HG03439 (cell line): ENCODE measurements around the gene CAPN1.
"Not testable (repeated sequence)": the region's sequence is repeated elsewhere in the genome, so short reads cannot be mapped to it uniquely, and the experiment has no call there.

ENCODE experiments used
- ATAC-seq: cut with Tn5 transposase; IDR thresholded peaks from one replicate; pipeline ENCODE4 v1.9.1; 2021; ENCODE audit warnings: mild to moderate bottlenecking, moderate library complexity; ENCODE audit not compliant: unreplicated experiment

CAPN1 gene

DNA sequence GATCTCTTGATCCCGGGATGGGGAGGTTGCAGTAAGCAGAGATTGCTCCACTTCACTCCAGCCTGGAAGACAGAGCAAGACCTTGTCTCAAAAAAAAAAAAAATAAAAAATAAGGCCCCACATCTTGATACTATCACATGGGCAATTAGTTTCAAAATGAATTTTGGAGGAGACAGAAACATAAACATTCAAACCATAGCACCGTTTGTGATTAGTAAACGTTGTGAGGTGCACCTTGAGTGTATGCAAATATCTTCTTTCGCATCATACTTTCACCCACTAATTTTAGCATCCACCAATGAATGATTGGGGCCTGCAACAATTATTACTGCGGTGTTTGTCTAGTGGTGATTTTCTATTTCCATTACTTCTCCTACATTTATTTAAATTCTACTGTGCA lies 22.7 kb upstream of the CAPN1 start:
- ATAC-seq = peak; percentile 89

DNA sequence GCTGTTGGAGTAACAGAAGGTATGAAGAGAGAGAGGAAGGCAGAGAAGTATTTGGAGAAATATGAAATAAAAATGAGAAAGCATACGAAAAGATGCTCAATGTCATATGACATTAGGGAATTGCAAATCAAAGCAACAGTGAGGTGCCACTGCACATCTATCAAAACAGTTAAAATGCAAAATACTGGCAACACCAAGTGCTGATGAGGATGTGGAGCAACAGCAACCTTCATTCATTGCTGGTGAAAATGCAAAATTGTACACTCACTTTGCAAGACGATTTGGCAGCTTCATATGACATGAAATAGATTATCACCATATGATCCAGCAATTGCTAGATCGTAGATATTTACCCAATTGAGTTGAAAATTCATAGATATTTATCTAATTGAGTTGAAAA lies 21.1 kb upstream of the CAPN1 start:
- ATAC-seq = no peak

DNA sequence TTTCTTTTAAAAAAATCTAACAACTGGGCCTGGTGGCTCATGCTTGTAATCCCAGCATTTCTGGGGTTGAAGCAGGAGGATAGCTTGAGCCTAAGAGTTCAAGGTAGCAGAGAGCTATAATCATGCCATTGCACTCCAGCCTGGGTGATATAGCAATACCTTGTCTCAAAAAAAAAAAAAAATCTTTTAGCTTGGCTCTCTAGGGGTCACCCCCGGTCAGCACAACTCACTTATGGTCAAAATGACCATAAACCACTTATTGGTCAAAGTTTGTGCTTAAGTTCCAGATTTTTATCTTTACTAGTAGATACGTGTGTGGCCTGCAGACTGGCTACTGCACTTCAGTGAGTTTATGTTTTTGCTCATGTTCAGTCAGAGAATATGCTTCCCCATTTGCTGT lies 18.0 kb upstream of the CAPN1 start:
- ATAC-seq = no peak

DNA sequence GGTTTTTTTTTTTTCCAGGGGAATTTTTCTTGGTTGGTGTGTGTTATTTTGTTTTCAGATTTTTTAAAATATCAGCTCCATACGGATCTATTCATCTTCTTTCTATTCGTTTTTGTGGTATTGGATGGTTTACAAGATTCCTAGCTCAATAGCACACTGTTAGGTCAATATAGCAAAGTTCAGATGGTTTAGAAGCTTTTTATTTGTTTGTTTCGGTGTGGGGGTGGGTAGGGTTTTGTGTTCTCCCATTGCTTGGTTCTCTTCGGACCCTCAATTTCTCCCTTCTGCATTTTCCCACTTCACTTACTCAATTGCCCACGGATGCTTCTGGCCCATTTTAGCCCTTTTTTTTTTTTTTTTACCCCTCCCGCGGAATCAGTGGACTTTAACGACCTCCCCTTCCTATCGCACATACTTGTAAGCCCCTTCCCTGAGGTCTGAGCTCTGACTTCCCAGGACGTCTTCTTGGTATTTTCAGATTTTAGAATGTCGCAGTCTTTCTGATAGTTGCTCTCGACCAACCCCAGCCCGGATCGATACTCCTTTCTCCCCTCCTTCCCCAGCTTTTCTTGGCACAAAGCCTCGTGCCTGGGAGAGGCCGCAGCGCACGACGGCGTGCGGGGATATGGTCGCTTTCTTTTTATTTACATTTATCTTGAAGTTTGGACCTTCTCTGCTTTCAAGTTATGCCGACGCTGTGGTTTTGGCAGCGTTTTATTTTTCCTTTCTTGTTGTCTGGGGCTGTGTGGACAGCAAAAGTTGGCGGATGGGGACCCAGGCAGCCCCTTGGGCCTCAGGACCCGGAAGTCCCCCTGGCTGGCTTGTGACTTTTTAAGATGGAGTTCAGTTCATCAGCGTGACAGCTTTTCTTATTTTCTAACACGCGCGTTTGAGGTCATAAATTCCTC lies 16.1 kb upstream of the CAPN1 start:
- ATAC-seq = no peak

DNA sequence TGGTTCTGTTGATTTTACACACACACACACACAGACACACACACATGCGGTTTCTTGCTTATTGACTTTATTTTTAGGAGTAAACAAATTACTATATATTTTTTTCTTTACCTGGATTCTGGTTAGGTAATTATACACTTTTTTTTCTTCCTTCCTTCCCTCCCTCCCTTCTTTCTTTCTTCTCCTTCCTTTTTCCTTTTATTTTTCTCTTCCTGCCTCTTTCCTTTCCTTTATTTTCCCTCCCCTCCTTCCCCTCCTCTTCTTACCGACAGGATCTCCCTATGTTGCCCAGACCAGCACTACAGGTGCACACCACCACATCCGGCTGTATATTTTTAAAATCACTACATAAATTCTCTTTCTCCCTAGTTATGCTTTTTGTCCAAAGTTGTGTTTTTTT lies 14.8 kb upstream of the CAPN1 start:
- no peak for ATAC-seq

DNA sequence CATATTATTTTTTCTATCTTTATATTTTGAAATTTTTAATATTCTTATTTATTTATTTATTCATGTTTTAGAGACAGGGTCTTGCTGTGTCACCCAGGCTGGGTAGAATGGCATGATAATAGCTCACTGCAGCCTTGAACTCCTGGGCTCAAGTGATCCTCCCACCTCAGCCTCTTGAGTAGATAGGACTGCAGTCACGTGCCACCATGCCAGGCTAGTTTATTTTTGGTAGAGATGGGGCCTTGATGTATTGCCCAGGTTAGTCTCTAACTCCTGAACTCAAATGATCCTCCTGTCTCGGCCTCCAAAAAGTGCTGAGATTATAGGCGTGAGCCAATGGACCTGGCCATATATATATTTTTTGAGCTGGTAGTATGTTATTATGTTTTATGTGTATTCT lies 14.1 kb upstream of the CAPN1 start:
- ATAC-seq = no peak

DNA sequence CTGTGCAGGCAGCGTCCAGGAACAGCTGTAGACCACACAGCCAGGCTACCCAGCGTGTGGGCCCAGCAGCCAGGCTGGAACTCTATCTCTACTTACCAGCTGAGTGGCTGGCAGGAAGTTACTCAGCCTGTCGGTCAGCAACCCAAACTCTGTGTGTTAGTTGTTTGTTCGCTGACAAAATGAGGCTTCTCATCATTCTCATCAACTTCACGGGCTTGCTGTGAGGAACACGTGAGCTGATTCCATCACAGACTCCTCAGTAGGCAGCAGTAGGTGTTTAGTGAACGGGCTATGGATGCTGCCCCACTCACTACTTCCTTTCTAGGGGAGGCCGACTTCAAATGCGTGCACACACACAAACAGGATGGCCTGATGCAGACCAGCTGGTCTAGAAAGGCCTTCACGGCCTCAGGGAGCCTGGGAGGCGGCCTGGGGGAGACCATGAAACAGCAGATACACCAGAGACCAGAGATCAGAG lies 12.5 kb upstream of the CAPN1 start:
- ATAC-seq = no peak

DNA sequence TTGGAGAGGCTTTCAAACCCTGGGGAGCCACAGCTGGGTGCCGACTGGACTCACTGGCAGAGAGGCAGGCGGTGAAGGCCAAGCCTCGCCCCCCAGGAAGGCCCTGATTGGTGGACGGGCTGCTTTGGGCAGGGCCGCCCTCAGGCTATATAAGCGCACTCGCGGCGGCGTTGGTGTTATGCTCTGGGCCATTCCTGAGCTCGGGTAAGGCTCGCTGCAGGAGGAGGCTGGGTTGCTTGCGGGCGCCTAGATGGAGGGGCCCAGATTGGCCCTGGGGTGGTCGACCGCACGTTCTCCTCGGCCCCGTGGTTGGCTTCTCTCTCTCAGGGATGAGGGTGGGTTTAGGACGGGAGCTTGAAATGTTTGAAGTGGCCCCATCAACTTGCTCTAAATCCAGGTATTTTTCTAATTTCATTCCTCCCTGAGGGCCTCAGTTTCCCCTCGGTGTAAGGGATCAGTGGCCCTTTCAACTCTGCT lies 11.6 kb upstream of the CAPN1 start, which contains the start of gene SPDYC:
Gene SPDYC, plus strand, starts transcription at position 176 of the 477 bp plus-strand sequence. CDS start 1,125 bp downstream, outside the sequence.
- ATAC-seq = no peak

DNA sequence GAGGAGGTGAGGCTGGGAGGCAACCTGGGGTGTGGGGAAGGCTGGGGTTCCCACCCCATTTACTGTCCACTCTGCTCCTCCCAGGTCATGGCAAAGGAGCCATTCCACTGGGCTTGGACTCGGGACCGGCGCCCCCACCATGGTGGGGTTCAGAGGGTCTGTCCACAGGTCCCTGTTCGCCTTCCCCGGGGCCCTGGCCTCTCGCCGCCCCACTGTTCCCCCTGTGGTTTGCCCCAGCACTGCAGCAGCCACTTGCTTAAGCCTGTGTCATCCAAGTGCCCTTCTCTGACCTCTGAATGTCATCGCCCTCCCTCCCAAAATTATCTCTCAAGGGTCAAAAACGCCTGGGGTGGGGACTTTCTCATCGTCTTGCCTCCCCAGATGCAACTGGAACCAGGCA lies 9.1 kb upstream of the CAPN1 start:
- no peak for ATAC-seq

DNA sequence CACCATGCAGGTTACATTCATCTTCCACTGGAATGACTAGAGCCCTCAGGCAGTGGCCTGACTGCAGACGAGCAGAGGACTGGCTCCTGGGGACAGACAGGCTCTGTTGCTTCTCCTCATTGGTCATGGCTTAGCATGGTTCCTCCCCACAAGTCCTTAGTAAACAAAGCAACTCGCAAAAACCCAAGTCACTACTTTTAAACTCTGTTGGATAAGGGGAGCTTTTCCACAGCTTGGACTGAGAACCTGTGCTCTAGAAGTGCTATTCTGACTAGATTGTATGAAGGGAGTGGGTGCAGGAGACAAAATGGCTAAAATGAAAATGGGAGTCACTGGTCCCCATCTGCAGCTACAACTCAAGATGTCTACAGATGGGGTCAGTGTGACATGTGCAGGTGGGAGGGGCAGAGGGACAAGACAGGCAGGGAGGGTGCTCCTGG lies 7.1 kb upstream of the CAPN1 start:
- ATAC-seq = not testable (repeated sequence)

DNA sequence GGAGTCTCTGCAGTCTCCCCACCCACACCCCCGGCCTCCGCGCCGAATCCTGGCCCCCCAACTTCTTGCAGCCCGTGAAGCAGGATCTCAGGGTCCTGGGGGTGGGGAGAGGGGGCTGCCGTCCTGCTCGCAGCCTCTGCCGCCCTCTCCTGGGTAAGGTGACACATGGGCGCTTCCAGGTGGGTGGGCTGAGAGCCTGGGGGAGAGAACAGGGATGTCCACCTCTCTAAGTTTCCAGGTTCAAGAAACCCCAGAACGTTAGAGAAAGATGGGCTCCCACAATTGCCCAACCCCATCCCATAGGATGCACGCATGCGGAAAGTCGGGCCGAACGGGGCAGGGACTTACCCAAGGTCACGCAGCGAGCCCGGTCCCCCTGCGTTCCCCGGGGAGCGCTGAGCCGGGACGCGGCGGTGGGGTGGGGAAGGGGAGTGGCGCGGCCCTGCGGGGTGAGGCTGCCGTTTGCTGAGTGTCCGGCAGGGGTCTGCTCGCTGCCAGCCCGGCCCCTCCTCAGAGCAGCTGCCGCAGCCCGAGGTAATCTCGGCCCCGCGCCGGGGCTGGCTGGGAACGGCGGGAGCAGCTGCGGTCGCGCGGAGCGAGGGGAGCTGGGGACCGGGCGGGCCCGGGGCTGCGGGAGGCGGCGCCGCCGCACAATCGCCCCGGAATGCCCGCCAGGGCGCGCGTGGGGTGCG lies 705 bp upstream of the CAPN1 start:
- ATAC-seq = peak; percentile 59

DNA sequence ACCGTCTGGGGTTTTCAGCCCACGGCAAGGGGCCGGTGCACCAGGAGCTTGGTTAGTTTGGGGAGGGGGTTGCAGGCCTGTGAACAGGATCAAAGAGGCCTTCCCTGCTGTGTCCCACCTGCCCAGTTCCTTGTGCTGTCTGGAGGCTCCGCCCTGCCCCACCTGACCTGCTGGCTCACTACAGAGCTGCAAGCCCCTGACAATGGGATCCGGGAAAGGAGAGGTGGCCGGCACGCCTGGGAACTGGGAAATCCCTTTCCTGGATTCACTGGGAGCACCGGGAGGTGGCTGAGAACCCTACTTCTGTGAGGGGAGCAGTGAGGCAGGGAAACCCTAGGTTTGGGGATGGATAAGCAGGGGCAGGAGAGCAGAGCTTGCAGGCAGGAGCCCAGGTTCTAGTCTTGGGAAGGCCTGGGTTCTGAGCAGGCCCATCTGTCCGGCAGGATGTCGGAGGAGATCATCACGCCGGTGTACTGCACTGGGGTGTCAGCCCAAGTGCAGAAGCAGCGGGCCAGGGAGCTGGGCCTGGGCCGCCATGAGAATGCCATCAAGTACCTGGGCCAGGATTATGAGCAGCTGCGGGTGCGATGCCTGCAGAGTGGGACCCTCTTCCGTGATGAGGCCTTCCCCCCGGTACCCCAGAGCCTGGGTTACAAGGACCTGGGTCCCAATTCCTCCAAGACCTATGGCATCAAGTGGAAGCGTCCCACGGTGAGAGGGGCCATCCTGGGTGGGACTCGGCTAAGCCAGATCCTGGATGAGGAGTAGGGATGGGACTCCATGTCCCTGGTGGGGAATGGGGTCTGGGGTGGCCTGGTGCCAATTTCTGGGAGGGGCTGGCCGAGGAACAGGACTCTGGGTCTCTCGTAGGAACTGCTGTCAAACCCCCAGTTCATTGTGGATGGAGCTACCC lies 786 bp downstream of the CAPN1 start:
- ATAC-seq = no peak

DNA sequence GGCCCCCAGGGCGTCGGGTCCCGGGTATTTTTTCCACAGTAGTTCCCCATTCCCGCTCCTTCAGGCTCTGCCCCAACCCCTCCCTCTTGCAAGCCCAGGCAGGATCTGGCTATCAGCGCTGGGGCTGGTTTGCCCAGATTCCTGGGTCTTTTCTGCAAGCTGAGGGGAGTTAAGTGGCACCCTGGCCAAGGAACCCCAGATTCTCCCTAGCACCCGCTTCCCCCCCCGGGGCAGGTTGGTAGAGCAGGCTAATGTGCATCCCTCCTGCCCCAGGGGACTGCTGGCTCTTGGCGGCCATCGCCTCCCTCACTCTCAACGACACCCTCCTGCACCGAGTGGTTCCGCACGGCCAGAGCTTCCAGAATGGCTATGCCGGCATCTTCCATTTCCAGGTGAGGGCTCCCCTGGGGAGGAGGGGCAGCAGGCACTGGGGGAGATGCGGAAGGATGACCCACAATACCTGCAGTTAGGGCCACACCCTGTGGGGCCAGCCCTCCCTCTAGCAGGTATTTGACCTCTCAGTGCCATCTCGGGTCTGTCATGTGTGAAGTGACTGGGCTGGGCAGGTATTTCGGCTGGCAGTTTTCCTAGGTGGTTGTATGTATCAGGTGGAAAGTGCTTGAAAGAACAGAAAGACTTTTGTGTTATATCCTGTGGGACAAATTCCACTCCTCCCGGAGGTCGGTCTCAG lies 1.6 kb downstream of the CAPN1 start:
- no peak for ATAC-seq

DNA sequence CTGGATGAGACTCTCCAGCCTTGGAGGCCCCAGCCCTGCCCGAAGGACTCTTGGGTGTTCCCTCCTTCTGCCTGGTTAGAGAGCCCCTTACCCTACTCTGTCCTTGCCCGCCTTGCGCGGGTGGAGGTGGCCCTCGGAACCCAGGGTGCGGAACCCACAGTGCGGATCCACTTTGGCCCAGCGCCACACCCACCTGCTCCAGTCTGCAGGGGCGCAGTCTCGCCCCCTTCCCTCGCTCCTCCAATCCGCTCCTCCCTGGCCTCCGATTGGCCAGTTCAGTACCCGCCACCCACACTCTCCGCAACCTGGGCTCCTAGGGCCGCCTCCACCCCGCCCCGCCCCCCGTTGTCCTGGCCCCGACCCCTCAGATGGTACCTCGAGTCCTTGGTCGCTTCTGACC lies 2.4 kb downstream of the CAPN1 start:
- ATAC-seq = no peak

DNA sequence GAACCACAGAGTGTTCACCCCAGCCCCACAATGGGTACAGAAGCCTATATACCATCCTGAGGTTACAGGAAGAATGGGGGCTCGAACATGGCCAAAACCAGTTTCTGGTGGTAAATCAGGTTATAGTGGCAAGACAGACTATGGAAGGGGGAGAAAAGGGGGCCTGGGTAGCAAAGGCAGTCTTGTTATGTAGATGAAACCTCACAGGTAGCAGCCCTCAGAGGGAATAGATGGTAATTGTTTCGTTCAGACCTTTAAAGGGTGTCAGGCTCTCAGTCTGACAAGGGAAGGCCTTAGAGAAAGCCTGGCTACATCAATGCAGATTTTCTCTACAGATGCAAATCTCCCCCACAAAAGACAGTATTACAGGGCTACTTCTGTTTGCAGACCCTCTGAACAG lies 3.4 kb downstream of the CAPN1 start:
- no peak for ATAC-seq

DNA sequence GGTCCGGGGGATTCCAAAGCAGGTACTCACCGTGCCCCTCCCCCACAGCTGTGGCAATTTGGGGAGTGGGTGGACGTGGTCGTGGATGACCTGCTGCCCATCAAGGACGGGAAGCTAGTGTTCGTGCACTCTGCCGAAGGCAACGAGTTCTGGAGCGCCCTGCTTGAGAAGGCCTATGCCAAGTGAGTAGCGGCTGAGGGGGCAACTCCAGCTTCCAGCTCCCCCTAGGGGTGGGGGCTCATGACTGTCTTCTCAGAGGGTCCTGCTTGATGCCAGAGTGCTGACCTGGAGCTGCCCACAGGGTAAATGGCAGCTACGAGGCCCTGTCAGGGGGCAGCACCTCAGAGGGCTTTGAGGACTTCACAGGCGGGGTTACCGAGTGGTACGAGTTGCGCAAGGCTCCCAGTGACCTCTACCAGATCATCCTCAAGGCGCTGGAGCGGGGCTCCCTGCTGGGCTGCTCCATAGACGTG lies 4.2 kb downstream of the CAPN1 start:
- no peak for ATAC-seq

DNA sequence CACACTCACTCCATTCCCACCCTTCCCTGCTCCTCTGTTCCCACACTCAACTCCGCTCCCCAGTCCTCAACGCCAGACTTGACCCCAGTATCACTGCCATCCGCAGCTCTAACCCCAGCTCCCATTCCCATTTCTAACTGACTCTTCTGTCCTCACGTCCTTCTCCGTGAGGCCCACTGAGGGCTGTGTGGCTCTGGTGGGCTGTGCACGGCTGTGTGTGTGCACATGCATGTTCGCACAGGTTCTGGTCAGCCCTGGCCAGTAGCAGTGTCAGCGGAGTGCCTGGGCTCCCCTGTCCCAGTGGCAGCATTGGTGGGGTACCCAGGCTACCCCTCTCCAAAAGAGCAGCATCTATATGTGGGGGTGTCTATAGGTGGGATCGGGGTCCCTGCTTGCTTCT lies 5.0 kb downstream of the CAPN1 start:
- ATAC-seq = no peak

DNA sequence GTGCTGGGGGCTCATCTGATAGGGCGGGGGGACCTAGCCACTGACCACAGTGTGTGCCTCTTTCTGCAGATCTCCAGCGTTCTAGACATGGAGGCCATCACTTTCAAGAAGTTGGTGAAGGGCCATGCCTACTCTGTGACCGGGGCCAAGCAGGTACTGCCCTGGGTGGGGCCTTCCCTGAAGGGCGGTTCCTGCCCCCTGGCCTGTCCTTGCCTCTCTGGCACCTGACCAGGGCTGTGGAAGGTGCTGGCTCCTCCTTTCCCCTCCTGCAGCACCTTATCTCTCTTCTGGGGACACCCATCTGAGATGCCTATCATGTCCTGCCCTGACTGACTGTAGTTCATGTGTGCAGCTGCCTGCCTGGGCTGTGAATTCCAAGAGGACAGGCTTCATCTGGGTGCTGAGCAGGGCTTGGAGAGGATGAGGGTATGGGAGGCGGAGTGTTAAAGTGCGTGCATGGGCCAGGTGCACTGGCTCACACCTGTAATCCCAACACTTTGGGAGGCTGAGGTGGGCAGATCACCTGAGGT lies 5.5 kb downstream of the CAPN1 start:
- ATAC-seq = no peak

DNA sequence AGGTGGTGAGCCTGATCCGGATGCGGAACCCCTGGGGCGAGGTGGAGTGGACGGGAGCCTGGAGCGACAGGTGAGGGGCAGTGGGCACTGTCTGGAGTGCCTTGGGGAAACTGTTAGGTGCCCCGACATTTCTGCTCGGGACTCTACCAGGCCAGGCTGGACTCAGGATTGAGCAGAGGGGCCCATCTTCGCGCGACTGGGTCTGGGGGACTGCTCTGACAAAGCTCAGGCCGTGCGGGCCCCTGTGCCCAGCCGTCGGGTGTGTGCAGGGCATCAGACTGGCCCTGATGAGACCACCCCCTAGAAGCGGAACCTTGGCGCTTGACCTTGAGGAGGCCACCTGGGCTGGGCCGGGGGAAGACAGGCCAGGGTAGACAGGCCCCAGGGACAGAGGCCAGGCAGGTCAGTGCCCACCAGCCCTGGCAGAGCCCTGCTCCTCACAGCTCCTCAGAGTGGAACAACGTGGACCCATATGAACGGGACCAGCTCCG lies 6.3 kb downstream of the CAPN1 start:
- ATAC-seq = no peak

DNA sequence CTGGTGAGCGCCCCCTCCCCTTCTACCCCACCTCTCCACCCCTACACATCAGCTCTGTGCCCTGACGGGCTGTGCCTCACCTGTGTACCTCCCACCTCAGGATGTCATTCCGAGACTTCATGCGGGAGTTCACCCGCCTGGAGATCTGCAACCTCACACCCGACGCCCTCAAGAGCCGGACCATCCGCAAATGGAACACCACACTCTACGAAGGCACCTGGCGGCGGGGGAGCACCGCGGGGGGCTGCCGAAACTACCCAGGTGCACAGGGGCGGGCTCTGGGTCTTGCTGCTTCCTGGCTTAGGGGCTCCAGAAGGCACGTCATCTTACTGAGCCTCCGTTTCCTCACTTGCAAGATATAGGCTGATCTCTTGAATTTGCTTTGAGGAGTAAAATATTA lies 6.8 kb downstream of the CAPN1 start:
- no peak for ATAC-seq
